SH-SY5Y (cell line): Measurements from ENCODE around the gene RAB5A.

ENCODE experiments used
- GATA2 ChIP-seq: IDR thresholded peaks from 2 replicates; pipeline ENCODE4 v1.6.1; 2011; ENCODE audit warnings: mild to moderate bottlenecking, low read depth, low read length
- GATA3 ChIP-seq: IDR thresholded peaks from 2 replicates; pipeline ENCODE4 v1.6.1; 2011; ENCODE audit warnings: low read depth, mild to moderate bottlenecking, low read length, moderate library complexity

- TF ChIP-seq GATA2 (no peak), GATA3 (no peak)
Observed at GRCh38 chr3:19934098-19934566, 12.8 kb upstream of the RAB5A start, which contains the start of gene EFHB.
